AG09309 (cell line): ENCODE results near the gene CEP85L.
"Not testable (repeated sequence)": the region's sequence is repeated elsewhere in the genome, so short reads cannot be mapped to it uniquely, and the experiment has no call there.

Source experiments
- DNase-seq: peaks from one replicate; pipeline ENCODE4 v3.0.0-alpha.2; 2010; ENCODE audit warnings: low read depth
- H3K4me3 ChIP-seq: 2 replicates; pipeline ENCODE4 v1.5.1; 2011; ENCODE audit warnings: mild to moderate bottlenecking, low read depth, low read length, moderate library complexity; ENCODE audit not compliant: control insufficient read depth
- CTCF ChIP-seq: IDR thresholded peaks from 2 replicates; pipeline ENCODE4 v1.5.1; 2011; ENCODE audit warnings: mild to moderate bottlenecking, low read depth, low read length, inconsistent platforms; ENCODE audit not compliant: insufficient read depth, control insufficient read depth; ENCODE audit errors: missing control alignments

CEP85L gene

GRCh38 chr6:118444796-118445195 lies 206.6 kb downstream of the CEP85L start:
- no peak for TF ChIP-seq CTCF
- no peak for DNase-seq
- no peak overlapping the region for H3K4me3 ChIP-seq

- TF ChIP-seq CTCF, result no peak
Observed at GRCh38 chr6:118436482-118436881, 214.9 kb downstream of the CEP85L start.

GRCh38 chr6:118434147-118434546 lies 217.2 kb downstream of the CEP85L start:
- DNase-seq, H3K4me3 ChIP-seq: not testable (repeated sequence)

More at GRCh38 chr6:118436482-118436881, 214.9 kb downstream of the CEP85L start:
- no peak overlapping the region for H3K4me3 ChIP-seq
- DNase-seq, result no peak

- DNase-seq, H3K4me3 ChIP-seq: not testable (repeated sequence)
Observed at GRCh38 chr6:118421312-118421711, 230.1 kb downstream of the CEP85L start.

- no peak for TF ChIP-seq CTCF
- no peak for DNase-seq
- no peak overlapping the region for H3K4me3 ChIP-seq
Observed at GRCh38 chr6:118419448-118420394, 231.7 kb downstream of the CEP85L start.
